ENCODE data around the gene CPXCR1.
"Not testable (repeated sequence)": the region's sequence is repeated elsewhere in the genome, so short reads cannot be mapped to it uniquely, and the experiment has no call there.

CPXCR1 gene

DNA sequence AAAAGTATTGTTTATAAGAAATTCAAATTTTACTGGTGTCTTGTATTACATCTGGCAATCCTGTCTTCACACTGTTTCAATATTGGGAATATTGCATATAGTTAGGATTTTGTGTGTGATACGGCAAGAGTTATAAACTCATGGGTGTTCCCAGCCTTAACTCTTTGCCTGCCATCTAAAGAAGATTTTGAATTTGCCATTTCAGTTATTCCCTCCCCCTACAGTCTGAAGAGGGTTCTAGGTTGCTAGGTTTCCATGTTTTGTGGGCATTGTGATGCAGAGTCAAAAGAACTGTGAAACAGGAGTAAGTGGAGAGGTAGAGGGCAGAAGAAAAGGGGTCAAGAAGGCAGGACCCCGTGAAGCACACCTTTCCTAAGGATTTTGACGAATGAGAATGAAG is at the start of gene CPXCR1:
Gene CPXCR1 (plus strand): TSS at position 301 of the 400 bp plus-strand sequence. CDS start 6,190 bp downstream, outside the sequence.
- no peak within 1 kb of the TSS for H3K4me2 ChIP-seq (ENCODE audit: low read length)
- TF ChIP-seq EZH2phosphoT487 (IDR thresholded peaks at IDR 0.05; ENCODE audit: borderline replicate concordance, low read length) = no peak
- TF ChIP-seq, protein P1, sequence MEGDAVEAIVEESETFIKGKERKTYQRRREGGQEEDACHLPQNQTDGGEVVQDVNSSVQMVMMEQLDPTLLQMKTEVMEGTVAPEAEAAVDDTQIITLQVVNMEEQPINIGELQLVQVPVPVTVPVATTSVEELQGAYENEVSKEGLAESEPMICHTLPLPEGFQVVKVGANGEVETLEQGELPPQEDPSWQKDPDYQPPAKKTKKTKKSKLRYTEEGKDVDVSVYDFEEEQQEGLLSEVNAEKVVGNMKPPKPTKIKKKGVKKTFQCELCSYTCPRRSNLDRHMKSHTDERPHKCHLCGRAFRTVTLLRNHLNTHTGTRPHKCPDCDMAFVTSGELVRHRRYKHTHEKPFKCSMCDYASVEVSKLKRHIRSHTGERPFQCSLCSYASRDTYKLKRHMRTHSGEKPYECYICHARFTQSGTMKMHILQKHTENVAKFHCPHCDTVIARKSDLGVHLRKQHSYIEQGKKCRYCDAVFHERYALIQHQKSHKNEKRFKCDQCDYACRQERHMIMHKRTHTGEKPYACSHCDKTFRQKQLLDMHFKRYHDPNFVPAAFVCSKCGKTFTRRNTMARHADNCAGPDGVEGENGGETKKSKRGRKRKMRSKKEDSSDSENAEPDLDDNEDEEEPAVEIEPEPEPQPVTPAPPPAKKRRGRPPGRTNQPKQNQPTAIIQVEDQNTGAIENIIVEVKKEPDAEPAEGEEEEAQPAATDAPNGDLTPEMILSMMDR (IDR thresholded peaks at IDR 0.05; ENCODE audit: low read depth, low read length, poor library complexity, severe bottlenecking) = no peak
- no peaks in the 10 kb centered on the region for H3K27me3 ChIP-seq (ENCODE audit: control insufficient read depth, low read length)
- no peaks in the 10 kb centered on the region for H3K79me2 ChIP-seq (ENCODE audit: control insufficient read depth, low read length)
- no peaks in the 10 kb centered on the region for H3K9me3 ChIP-seq (ENCODE audit: control insufficient read depth, insufficient read depth, low read length)
- H3F3A ChIP-seq (ENCODE audit: control insufficient read depth, insufficient read depth) = no peaks in the 10 kb centered on the region
- no peaks in the 10 kb centered on the region for H3K4me1 ChIP-seq (ENCODE audit: control insufficient read depth, low read length)
- H3K9me2 ChIP-seq (replicated peaks; ENCODE audit: control insufficient read depth, low read length) = no peaks in the 10 kb centered on the region
- H3K36me3 ChIP-seq (ENCODE audit: control insufficient read depth, low read length) = no peaks in the 10 kb centered on the region
- H3K4me3 ChIP-seq (ENCODE audit: low read length) = no peak within 1 kb of the TSS
- H3K27ac ChIP-seq (ENCODE audit: low read depth, low read length) = no peak within 1 kb of the TSS
- no peaks in the 10 kb centered on the region for H4K20me1 ChIP-seq (ENCODE audit: control insufficient read depth, insufficient read depth, low read depth, low read length)

DNA sequence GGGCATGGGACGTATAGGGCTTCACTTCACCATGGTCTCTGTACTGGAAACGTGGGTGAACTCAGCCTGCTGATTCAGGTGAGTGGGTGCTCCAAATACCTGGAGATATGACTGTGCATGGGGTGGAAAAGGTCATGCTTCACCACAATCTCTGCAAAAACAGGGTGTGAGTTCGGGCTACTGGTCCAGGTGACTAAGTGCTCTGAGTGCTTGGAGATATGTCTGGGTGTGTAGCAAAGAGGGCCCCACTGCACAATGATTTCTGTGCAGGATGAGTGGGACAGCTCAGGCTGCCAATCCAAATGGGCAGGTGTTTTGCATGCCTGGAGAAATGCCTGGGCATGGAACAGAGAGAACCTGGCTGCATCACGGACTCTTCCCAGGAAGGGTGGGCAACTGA is 11.2 kb upstream of the CPXCR1 start:
- no peaks in the 10 kb centered on the region for H3K4me1 ChIP-seq (ENCODE audit: control insufficient read depth, low read length)
- H3K36me3 ChIP-seq (ENCODE audit: control insufficient read depth, low read length) = no peaks in the 10 kb centered on the region
- H3K79me2 ChIP-seq (ENCODE audit: control insufficient read depth, low read length) = no peaks in the 10 kb centered on the region
- H3K4me3 ChIP-seq (ENCODE audit: low read length) = no peak overlapping the region
- H4K20me1 ChIP-seq (ENCODE audit: control insufficient read depth, insufficient read depth, low read depth, low read length) = no peaks in the 10 kb centered on the region
- TF ChIP-seq, protein P1 (IDR thresholded peaks at IDR 0.05; ENCODE audit: low read depth, low read length, poor library complexity, severe bottlenecking) = no peak
- TF ChIP-seq EZH2phosphoT487 (IDR thresholded peaks at IDR 0.05; ENCODE audit: borderline replicate concordance, low read length) = no peak
- no peaks in the 10 kb centered on the region for H3K9me3 ChIP-seq (ENCODE audit: control insufficient read depth, insufficient read depth, low read length)
- no peaks in the 10 kb centered on the region for H3K9me2 ChIP-seq (replicated peaks; ENCODE audit: control insufficient read depth, low read length)
- no peak overlapping the region for H3K4me2 ChIP-seq (ENCODE audit: low read length)
- H3K27ac ChIP-seq (ENCODE audit: low read depth, low read length) = no peak overlapping the region
- no peaks in the 10 kb centered on the region for H3F3A ChIP-seq (ENCODE audit: control insufficient read depth, insufficient read depth)
- H3K27me3 ChIP-seq (ENCODE audit: control insufficient read depth, low read length) = no peaks in the 10 kb centered on the region

DNA sequence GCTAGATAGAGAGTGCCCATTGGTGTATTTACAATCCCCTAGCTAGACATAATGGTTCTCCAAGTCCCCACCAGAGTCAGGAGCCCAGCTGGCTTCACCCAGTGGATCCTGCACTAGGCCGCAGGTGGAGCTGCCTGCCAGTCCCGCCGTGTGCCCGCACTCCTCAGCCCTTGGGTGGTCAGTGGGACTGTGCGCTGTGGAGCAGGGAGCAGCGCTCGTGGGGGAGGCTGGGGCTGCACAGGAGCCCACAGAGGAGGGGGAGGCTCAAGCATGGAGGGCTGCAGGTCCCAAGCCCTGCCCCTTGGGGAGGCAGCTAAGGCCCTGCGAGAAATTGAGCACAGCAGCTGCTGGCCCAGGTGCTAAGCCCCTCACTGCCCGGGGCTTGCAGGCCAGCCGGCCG is 810 bp upstream of the CPXCR1 start:
- not testable (repeated sequence) for H3K4me2 ChIP-seq (ENCODE audit: low read length)

DNA sequence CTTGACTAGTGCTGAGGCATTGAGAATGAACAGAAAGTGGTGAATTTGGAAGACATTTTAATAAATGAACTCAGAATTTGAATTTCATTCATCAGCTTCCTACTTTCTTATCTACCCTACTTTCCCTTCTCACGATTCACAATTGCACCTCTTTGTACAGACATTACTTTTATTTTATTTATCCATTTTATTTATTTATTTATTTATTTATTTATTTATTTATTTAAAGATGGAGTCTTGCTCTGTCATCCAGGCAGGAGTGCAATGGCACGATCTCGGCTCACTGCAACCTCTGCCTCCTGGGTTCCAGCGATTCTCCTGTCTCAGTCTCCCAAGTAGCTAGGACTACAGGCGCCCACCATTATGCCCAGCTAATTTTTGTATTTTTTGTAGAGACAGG is 5.3 kb downstream of the CPXCR1 start:
- not testable (repeated sequence) for H3K4me3 ChIP-seq (ENCODE audit: low read length); H3K4me1 ChIP-seq (ENCODE audit: control insufficient read depth, low read length); H3K9me2 ChIP-seq (replicated peaks; ENCODE audit: control insufficient read depth, low read length); H3K4me2 ChIP-seq (ENCODE audit: low read length); H3K27ac ChIP-seq (ENCODE audit: low read depth, low read length); H4K20me1 ChIP-seq (ENCODE audit: control insufficient read depth, insufficient read depth, low read depth, low read length); H3F3A ChIP-seq (ENCODE audit: control insufficient read depth, insufficient read depth); H3K9me3 ChIP-seq (ENCODE audit: control insufficient read depth, insufficient read depth, low read length); H3K79me2 ChIP-seq (ENCODE audit: control insufficient read depth, low read length); H3K36me3 ChIP-seq (ENCODE audit: control insufficient read depth, low read length); H3K27me3 ChIP-seq (ENCODE audit: control insufficient read depth, low read length)

More for the DNA sequence above, 810 bp upstream of the CPXCR1 start:
- H3K4me1 ChIP-seq (ENCODE audit: control insufficient read depth, low read length); H3K9me3 ChIP-seq (ENCODE audit: control insufficient read depth, insufficient read depth, low read length); H3K4me3 ChIP-seq (ENCODE audit: low read length); H3K27me3 ChIP-seq (ENCODE audit: control insufficient read depth, low read length); H3F3A ChIP-seq (ENCODE audit: control insufficient read depth, insufficient read depth); H3K27ac ChIP-seq (ENCODE audit: low read depth, low read length); H3K36me3 ChIP-seq (ENCODE audit: control insufficient read depth, low read length); H3K79me2 ChIP-seq (ENCODE audit: control insufficient read depth, low read length); H4K20me1 ChIP-seq (ENCODE audit: control insufficient read depth, insufficient read depth, low read depth, low read length); H3K9me2 ChIP-seq (replicated peaks; ENCODE audit: control insufficient read depth, low read length): not testable (repeated sequence)
